ENCODE data around the gene SLAMF9. TPM values are rescaled to one million over a fixed set of nuclear protein-coding genes. Genes with fewer than 3 reads are reported as not detected.

SLAMF9 gene
- total RNA-seq, 2 experiments from 2014 or later = not detected

DNA sequence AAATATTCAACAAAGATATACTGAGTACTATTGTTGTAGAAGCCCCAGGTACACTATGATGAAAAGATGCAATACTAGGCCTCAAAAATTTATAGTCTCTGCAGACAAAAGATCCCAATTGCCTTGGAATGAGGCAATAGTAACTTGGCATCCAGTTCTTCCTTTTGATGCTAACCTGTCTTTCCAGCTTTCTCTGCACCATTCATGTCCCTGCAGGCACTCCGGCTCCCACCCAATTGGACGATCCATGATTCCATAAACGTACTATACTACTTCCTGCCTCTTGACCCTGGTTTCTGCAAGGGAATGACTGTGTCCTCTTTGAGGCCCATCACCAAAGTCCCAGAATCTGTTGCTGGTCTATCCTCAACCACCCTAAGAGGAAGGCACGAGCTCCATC is 20.7 kb downstream of the SLAMF9 start:
- no peak for DNase-seq (ENCODE audit: low spot score)
- H3K9me3 ChIP-seq (ENCODE audit: low read length) = no peaks in the 10 kb centered on the region
- H3K4me3 ChIP-seq (ENCODE audit: low read depth, low read length, poor library complexity, severe bottlenecking) = no peak overlapping the region
- H3K79me2 ChIP-seq (ENCODE audit: insufficient read depth, low read depth, low read length) = no peaks in the 10 kb centered on the region
- H3K27ac ChIP-seq (ENCODE audit: low read depth, low read length, poor library complexity, severe bottlenecking) = no peak overlapping the region
- H3K36me3 ChIP-seq (ENCODE audit: insufficient read depth, low read length) = no peaks in the 10 kb centered on the region
- no peaks in the 10 kb centered on the region for H3K9me2 ChIP-seq (ENCODE audit: insufficient read depth, low read length)
- TF ChIP-seq CTCF (conservative IDR thresholded peaks at IDR 0.05; ENCODE audit: low read length) (no peak), EZH2phosphoT487 (IDR thresholded peaks at IDR 0.05; ENCODE audit: borderline replicate concordance, low read depth, low read length) (no peak)
- CTCF ChIA-PET (ENCODE audit: unreplicated experiment) = no interaction called here
- H2AFZ ChIP-seq (ENCODE audit: low read length) = no peak overlapping the region
- POLR2A ChIA-PET = interaction anchor here (1.5 kb wide), 1 partner anchor 9 kb away, joined by 6 read pairs; no protein-coding TSS in a partner anchor
- H3K4me2 ChIP-seq (ENCODE audit: low read length) = no peak overlapping the region
- no peaks in the 10 kb centered on the region for H4K20me1 ChIP-seq (ENCODE audit: insufficient read depth, low read length)
- intact Hi-C loops (cut with micrococcal nuclease; ENCODE audit: unreplicated experiment) = no loop called here
- peaks cover 8% of the 10 kb centered on the region for H3K4me1 ChIP-seq (ENCODE audit: insufficient read depth, low read length, poor library complexity, severe bottlenecking)
- BruUV-seq (replicated peaks) = no TSS peak

- BruUV-seq (replicated peaks) = no TSS peak
Observed at GRCh38 chr1:159932296-159933285, 21.4 kb downstream of the SLAMF9 start.

More at GRCh38 chr1:159932296-159933285, 21.4 kb downstream of the SLAMF9 start:
- H3K9me2 ChIP-seq (ENCODE audit: insufficient read depth, low read length) = no peaks in the 10 kb centered on the region
- CTCF ChIA-PET (ENCODE audit: unreplicated experiment) = interaction anchor here (0.5 kb wide), 1 partner anchor 72 kb away, joined by 3 read pairs; no protein-coding TSS in a partner anchor
- POLR2A ChIA-PET = interaction anchor here (1.5 kb wide), 1 partner anchor 8 kb away, joined by 6 read pairs; no protein-coding TSS in a partner anchor
- no peaks in the 10 kb centered on the region for H3K36me3 ChIP-seq (ENCODE audit: insufficient read depth, low read length)
- TF ChIP-seq CTCF (conservative IDR thresholded peaks at IDR 0.05; ENCODE audit: low read length) (no peak), EZH2phosphoT487 (IDR thresholded peaks at IDR 0.05; ENCODE audit: borderline replicate concordance, low read depth, low read length) (no peak)
- H3K9me3 ChIP-seq (ENCODE audit: low read length) = no peaks in the 10 kb centered on the region
- no peak overlapping the region for H2AFZ ChIP-seq (ENCODE audit: low read length)
- H3K4me2 ChIP-seq (ENCODE audit: low read length) = no peak overlapping the region
- intact Hi-C loops (cut with micrococcal nuclease; ENCODE audit: unreplicated experiment) = no loop called here
- H3K27ac ChIP-seq (ENCODE audit: low read depth, low read length, poor library complexity, severe bottlenecking) = no peak overlapping the region
- H3K4me1 ChIP-seq (ENCODE audit: insufficient read depth, low read length, poor library complexity, severe bottlenecking) = peaks cover 7% of the 10 kb centered on the region
- no peak overlapping the region for H3K4me3 ChIP-seq (ENCODE audit: low read depth, low read length, poor library complexity, severe bottlenecking)
- no peak for DNase-seq (ENCODE audit: low spot score)
- no peaks in the 10 kb centered on the region for H4K20me1 ChIP-seq (ENCODE audit: insufficient read depth, low read length)
- no peaks in the 10 kb centered on the region for H3K79me2 ChIP-seq (ENCODE audit: insufficient read depth, low read depth, low read length)

All from OCI-LY7 (cell line).